ENCODE results near the gene PTPN23.
"Not testable (repeated sequence)": the region's sequence is repeated elsewhere in the genome, so short reads cannot be mapped to it uniquely, and the experiment has no call there.

PTPN23 gene

DNA sequence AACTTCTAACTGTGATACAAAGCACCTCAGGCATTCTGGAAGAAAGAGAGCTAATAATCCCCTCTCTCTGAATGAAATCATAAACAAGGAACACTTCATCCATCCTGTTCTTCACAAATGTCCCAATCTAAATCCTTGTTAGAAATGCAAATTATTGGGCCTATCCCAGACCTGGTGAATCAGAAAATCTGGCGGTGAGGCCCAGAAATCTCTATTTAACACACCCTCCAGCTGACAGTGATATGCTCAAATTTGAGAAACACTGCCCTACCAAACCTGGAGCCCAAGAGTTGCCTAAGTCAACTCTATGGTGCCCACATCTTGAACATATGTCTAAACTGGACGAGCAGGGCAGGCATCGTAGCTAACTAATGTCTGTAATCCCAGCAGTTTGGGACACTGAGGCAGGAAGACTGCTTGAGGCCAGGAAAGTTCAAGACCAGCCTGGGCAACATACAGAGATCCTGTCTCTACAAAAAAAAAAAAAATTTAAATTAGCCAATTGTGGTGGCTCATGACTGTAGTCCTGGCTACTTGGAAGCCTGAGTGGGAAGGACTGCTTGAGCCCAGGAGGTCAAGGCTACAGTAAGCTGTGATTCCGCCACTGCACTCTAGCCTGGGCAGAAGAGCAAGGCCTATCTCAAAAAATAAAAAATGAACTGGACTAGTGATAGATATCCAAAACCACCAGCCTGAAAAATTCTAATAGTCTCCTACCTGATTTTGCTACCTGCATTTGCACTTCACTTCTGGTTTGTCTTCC, 71.8 kb downstream of the PTPN23 start:
- no peak for DNase-seq

DNA sequence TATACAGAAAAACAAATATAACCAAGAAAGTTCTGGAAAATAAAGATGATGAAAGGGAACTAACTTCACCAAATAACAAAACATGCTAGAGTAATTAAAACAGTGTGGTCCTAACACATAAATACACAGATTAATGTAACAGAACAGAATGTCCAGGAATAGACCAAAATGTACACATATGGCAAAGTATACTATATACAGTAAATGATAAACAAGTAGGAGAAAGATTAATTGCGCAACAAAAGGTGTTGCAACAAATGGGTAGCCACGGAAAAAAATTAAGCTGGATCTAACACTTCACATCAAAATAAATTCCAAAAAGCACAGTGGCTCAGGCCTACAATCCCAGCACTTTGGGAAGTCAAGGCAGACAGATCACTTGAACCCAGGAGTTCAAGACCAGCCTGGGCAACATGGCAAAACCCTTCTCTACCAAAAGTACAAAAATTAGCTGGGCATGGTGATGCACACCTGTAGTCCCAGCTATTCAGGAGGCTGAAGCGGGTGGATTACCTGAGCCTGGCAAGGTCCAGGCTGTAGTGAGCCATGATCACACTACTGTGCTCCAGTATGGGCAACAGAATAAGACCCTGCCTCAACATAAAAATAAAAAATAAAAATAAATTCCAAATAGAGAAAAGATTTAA, 75.1 kb downstream of the PTPN23 start:
- no peak for DNase-seq

DNA sequence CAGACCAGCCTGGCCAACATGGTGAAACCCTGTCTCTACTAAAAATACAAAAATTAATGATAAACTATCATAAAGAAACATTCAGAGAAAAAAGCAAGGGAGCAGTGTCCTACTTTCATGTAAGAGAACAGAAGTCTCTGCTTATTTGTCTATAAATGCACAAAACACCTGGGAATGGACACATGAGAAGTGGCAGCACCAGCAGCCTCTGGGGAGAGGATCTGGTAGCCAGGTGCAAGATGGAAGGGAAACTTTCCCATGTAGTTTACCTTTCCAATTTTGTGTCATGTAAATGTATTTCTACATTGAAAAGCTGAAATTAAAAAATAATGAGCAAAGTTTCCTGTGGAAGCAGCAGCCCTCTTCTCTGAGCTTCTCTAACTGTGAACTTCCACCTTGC, 76.2 kb downstream of the PTPN23 start:
- DNase-seq = no peak

DNA sequence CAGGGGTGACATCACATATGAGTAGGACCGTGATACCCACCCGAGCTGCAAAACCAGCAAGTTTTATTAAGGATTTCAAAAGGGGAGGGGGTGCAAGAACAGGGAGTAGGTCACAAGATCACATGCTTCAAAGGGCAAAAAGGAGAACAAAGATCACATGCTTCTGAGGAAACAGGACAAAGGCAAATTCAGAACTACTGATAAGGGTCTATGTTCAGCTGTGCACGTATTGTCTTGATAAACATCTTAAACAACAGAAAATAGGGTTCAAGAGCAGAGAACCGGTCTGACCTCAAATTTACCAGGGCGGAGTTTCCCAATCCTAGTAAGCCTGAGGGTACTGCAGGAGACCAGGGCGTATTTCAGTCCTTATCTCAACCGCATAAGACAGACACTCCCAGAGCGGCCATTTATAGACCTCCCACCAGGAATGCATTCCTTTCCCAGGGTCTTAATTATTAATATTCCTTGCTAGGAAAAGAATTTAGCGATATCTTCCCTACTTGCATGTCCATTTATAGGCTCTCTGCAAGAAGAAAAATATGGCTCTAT, 78.8 kb downstream of the PTPN23 start:
- DNase-seq = not testable (repeated sequence)

All from CD4-positive, alpha-beta T cell treated with Interleukin-6 for 4 hours (primary cell).